Loucy (cell line): Measurements from ENCODE around the gene ACADL.

ENCODE experiments used
- H2AFZ ChIP-seq: fragments of 200-600 bp; sonication (generic); 2 replicates; pipeline ENCODE4 v1.6.0; 2016; ENCODE audit warnings: antibody characterized with exemption, mild to moderate bottlenecking, low read length, moderate library complexity
- H3F3A ChIP-seq: fragments of 200-600 bp; 2 replicates; pipeline ENCODE4 v1.6.0; 2016; ENCODE audit warnings: antibody characterized with exemption, low read depth, mild to moderate bottlenecking
- H3K27me3 ChIP-seq: fragments of 200-600 bp; sonication (generic); 2 replicates; pipeline ENCODE4 v1.6.1; 2014; ENCODE audit warnings: low read length, mild to moderate bottlenecking; ENCODE audit not compliant: insufficient read depth, poor library complexity, severe bottlenecking
- H3K36me3 ChIP-seq: fragments of 200-600 bp; sonication (generic); 2 replicates; pipeline ENCODE4 v1.6.1; 2016; ENCODE audit warnings: low read length; ENCODE audit not compliant: insufficient read depth
- H3K4me1 ChIP-seq: fragments of 200-600 bp; sonication (generic); 2 replicates; pipeline ENCODE4 v1.5.1; 2014; ENCODE audit warnings: low read length, mild to moderate bottlenecking; ENCODE audit not compliant: insufficient read depth, poor library complexity, severe bottlenecking
- H3K4me2 ChIP-seq: fragments of 200-600 bp; sonication (generic); 2 replicates; pipeline ENCODE4 v1.6.0; 2014; ENCODE audit warnings: antibody characterized with exemption, low read length, low read depth, mild to moderate bottlenecking; ENCODE audit not compliant: poor library complexity, severe bottlenecking
- H3K4me3 ChIP-seq: fragments of 200-600 bp; sonication (generic); 2 replicates; pipeline ENCODE4 v1.5.1; 2014; ENCODE audit warnings: low read length, mild to moderate bottlenecking, mixed read lengths; ENCODE audit not compliant: poor library complexity, severe bottlenecking
- H3K79me2 ChIP-seq: fragments of 200-600 bp; sonication (generic); 2 replicates; pipeline ENCODE4 v1.6.1; 2014; ENCODE audit warnings: low read length; ENCODE audit not compliant: insufficient read depth
- H3K9ac ChIP-seq: fragments of 200-600 bp; sonication (generic); 2 replicates; pipeline ENCODE4 v1.6.0; 2014; ENCODE audit warnings: mild to moderate bottlenecking, low read depth, low read length, moderate library complexity; ENCODE audit not compliant: poor library complexity, severe bottlenecking
- H3K9me2 ChIP-seq: fragments of 200-600 bp; sonication (generic); replicated peaks from 2 replicates; pipeline ENCODE4 v1.6.1; 2016; ENCODE audit warnings: low read depth, low read length, mixed read lengths
- H3K9me3 ChIP-seq: fragments of 200-600 bp; sonication (generic); 2 replicates; pipeline ENCODE4 v1.6.1; 2014; ENCODE audit warnings: mild to moderate bottlenecking, antibody characterized with exemption, low read length, low read depth; ENCODE audit not compliant: insufficient read depth
- H4K20me1 ChIP-seq: fragments of 200-600 bp; sonication (generic); 2 replicates; pipeline ENCODE4 v1.6.0; 2014; ENCODE audit warnings: antibody characterized with exemption, low read length, mild to moderate bottlenecking; ENCODE audit not compliant: insufficient read depth, poor library complexity, severe bottlenecking
- CTCF ChIP-seq: fragments of 200-600 bp; sonication (generic); conservative IDR thresholded peaks from 2 replicates; pipeline ENCODE4 v1.5.1; 2014; ENCODE audit warnings: mild to moderate bottlenecking, antibody characterized with exemption, low read length
- EZH2phosphoT487 ChIP-seq: fragments of 200-600 bp; IDR thresholded peaks from 2 replicates; pipeline ENCODE4 v1.6.1; 2018; ENCODE audit warnings: antibody characterized with exemption, mild to moderate bottlenecking, moderate library complexity, borderline replicate concordance

The ACADL gene

GRCh38 chr2:210252699-210253606, 27.7 kb upstream of the ACADL start:
- H3K9me3 ChIP-seq, result no peaks in the 10 kb centered on the region
- H3K4me1 ChIP-seq, result no peaks in the 10 kb centered on the region

GRCh38 chr2:210250622-210251021, 25.4 kb upstream of the ACADL start:
- H3K4me3 ChIP-seq, result no peak overlapping the region
- no peak for TF ChIP-seq CTCF
- TF ChIP-seq EZH2phosphoT487, result no peak
- no peaks in the 10 kb centered on the region for H3K9me2 ChIP-seq
- H3K27me3 ChIP-seq, result no peaks in the 10 kb centered on the region
- H3K9ac ChIP-seq, result no peak overlapping the region
- no peaks in the 10 kb centered on the region for H3K4me1 ChIP-seq
- no peaks in the 10 kb centered on the region for H3K9me3 ChIP-seq
- no peaks in the 10 kb centered on the region for H3K79me2 ChIP-seq
- no peaks in the 10 kb centered on the region for H4K20me1 ChIP-seq
- H2AFZ ChIP-seq, result no peak overlapping the region
- no peaks in the 10 kb centered on the region for H3F3A ChIP-seq
- H3K4me2 ChIP-seq, result no peak overlapping the region
- no peaks in the 10 kb centered on the region for H3K36me3 ChIP-seq

More at GRCh38 chr2:210252699-210253606, 27.7 kb upstream of the ACADL start:
- TF ChIP-seq CTCF, result no peak
- TF ChIP-seq EZH2phosphoT487, result no peak
- Histone ChIP-seq H4K20me1 (no peaks in the 10 kb centered on the region), H3K4me2 (no peak overlapping the region), H3F3A (no peaks in the 10 kb centered on the region), H3K27me3 (no peaks in the 10 kb centered on the region), H3K36me3 (no peaks in the 10 kb centered on the region), H3K4me3 (no peak overlapping the region), H2AFZ (no peak overlapping the region), H3K9me2 (no peaks in the 10 kb centered on the region), H3K79me2 (no peaks in the 10 kb centered on the region), H3K9ac (no peak overlapping the region)

GRCh38 chr2:210233487-210233886, 8.2 kb upstream of the ACADL start:
- H3K4me2 ChIP-seq, result no peak overlapping the region
- H3K27me3 ChIP-seq, result no peaks in the 10 kb centered on the region
- no peaks in the 10 kb centered on the region for H3F3A ChIP-seq
- no peaks in the 10 kb centered on the region for H3K36me3 ChIP-seq
- H3K9me2 ChIP-seq, result no peaks in the 10 kb centered on the region
- no peaks in the 10 kb centered on the region for H4K20me1 ChIP-seq
- H3K79me2 ChIP-seq, result no peaks in the 10 kb centered on the region
- TF ChIP-seq EZH2phosphoT487, result no peak
- no peak for TF ChIP-seq CTCF
- H3K4me1 ChIP-seq, result no peaks in the 10 kb centered on the region
- H3K4me3 ChIP-seq, result no peak overlapping the region
- no peak overlapping the region for H2AFZ ChIP-seq
- no peaks in the 10 kb centered on the region for H3K9me3 ChIP-seq
- no peak overlapping the region for H3K9ac ChIP-seq
